HG02571 (cell line): ENCODE results near the gene BAG3.
"Not testable (repeated sequence)": the region's sequence is repeated elsewhere in the genome, so short reads cannot be mapped to it uniquely, and the experiment has no call there.

Experiments
- ATAC-seq: cut with Tn5 transposase; IDR thresholded peaks from one replicate; pipeline ENCODE4 v1.9.1; 2021; ENCODE audit warnings: mild to moderate bottlenecking, moderate library complexity; ENCODE audit not compliant: unreplicated experiment

The BAG3 gene

DNA sequence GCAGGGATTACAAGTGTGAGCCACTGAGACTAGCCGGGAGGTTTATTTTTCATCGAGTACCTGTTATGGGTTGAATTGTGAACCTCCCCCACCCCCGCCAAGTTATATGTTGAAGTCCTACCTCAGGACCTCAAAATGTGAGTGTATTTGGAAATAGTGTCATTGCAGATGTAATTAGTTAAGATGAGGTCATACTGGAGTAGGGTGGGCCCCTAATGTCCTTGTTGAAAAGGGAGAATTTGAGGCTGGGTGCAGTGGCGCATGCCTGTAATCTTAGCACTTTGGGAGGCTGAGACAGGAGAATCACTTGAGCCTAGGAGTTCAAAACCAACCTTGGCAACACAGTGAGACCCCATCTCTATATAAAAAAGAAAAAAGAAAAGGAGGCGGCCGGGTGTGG, 10.8 kb upstream of the BAG3 start:
- no peak for ATAC-seq

DNA sequence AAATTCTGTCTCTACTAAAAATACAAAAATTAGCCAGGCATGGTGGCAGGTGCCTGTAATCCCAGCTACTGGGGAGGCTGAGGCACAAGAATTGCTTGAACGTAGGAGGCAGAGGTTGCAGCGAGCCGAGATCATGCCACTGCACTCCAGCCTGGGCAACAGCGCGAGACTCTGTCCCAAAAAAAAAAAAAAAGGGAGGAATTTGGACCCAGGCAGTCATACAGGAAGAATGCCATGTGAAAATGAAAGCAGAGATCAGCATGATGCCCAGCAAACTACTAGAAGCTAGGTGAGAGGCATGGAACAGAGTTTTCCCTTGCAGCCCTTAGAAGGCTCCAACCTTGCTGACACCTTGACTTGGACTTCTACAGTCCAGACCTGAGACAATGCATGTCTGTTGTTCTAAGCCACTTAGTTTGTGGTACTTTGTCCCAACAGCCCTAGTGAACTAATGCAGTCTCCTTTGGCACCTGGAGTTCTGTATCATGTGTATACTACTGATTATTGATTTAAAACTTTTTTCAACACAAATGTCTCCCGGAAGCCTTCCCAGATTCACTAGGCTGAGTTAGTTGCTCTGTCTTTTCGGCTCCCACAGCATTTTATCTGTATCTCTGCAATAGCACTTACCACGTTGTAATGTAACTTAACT, 10.2 kb upstream of the BAG3 start:
- no peak for ATAC-seq

DNA sequence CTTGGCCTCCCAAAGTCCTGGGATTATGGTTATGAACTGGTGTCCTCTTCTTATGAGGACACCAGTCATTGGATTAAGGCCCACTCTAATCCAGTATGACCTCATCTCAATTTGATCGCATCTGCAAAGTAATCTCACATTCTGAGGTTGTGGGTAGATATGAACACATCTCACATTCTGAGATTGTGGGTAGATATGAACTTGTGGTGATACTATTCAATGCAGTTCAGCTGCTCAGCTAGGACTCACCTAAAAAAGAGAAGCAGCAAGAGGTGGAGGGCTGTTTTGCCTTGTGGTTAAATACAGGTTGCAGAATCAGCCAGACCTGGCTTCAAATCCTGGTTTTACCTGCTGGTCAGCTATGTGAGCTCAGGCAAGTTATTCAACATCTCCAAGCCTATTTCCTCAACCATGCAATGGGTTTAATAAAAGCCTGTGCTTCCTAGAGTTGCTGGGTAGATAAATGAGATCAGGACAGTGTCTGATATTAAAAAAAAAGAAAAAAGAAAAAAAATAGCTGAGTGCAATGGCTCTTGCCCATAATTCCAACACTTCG, 8.5 kb upstream of the BAG3 start:
- ATAC-seq, result no peak

DNA sequence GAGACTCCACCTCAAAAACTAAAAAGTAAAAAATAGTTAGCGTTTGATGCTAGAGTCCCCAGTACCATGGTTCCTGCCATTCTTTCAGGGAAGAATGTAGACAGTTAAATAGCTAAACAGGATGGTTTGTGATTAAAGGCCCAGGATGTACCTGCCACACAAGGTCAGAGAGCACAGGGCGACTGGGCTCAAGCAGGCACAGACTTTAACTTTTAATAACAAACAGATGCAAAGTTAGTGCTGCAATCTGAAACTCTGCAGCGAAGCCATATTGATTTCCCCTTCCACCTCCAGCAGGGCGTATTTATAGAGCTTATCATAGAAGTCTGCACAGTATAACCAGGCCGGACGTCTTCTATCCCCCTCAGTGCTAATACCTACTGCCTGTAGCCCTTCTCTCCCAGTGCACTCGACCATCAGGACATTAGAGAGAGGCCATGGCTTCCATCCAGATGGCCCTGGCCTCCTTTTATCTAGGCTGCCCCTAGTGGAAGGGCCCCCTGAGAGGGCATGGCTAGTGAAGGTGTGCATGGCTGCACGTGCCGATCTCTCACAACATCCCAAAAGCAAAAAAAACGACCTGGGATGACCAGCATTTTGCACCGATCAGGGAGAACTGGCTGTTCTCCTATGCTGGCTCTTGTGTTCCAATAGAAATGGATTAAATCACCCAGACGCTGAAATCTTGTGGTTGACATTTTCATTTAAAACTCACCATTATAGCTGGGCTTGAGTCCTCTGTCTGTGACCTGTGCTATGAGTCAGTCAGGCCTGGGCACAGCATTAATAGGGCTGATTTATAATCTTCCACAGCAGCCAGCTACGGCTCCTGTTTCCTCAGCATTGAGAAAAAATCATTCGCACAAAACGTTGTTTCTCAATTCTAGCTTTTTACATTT, 7.6 kb upstream of the BAG3 start:
- ATAC-seq, result no peak

DNA sequence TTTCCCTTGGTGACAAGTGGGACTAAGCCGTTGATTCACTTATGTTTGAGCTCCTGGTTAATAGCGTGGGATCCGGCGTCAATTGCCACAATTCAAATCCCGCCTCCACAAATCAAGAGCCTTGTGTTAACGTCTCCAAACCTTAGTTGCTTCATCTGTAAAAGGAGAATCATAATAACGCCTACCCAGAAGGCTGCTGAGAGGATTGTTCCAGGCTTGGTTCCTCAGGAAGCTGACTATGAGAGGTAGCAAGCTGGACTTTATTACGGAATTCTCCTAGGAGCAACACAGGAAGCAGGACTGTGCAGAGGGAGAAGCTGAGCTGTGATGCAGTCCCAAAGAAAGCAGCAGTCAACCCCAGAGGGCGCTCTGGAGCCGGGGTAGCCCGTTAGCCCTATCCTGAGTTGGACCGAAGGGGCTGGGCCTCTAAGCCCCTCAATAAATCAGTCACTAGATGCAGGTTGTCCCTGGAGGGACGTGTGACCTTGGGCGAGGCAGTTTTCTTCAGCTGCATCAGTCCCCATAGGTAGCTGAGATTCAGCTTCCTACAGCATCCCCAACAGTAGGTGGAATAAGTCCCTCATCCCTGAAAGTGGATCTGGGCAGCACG, 6.9 kb upstream of the BAG3 start:
- no peak for ATAC-seq

DNA sequence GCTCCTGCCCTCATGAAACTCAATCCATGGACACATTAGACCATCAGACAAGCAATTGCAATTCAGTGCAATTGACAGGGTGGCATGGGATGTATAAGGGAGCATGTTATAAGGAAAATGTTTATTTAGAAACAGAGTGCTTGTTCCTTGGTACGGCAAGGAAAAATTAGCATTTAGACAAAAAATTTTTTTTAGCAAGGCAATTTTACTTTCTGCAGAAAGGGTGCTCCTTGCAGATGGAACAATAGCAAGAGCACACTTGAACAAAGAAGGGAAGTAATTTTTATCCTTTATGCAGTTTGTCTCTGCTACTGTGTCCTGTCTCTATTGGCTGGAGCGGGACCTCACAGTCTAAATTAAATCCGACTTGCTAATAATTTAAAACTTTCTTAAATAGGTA, 6.2 kb upstream of the BAG3 start:
- ATAC-seq, result no peak

DNA sequence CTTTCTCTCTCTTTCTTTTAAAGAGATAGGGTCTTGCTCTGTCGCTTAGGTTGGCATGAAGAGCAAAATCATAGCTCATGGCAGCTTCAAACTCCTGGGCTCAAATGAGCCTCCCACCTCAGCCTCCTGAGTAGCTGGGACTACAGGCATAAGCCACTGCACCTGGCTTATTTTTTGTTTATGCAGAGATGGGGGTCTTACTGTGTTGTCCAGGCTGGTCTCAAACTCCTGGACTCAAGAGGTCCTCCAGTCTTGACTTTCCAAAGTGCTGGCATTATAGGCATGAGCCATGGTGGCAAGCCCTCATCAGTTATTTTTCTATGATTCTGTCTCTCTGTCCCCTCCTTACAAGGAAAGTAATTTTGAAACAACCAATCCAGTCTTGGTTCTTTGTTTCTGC, 1.1 kb upstream of the BAG3 start:
- ATAC-seq, result no peak

DNA sequence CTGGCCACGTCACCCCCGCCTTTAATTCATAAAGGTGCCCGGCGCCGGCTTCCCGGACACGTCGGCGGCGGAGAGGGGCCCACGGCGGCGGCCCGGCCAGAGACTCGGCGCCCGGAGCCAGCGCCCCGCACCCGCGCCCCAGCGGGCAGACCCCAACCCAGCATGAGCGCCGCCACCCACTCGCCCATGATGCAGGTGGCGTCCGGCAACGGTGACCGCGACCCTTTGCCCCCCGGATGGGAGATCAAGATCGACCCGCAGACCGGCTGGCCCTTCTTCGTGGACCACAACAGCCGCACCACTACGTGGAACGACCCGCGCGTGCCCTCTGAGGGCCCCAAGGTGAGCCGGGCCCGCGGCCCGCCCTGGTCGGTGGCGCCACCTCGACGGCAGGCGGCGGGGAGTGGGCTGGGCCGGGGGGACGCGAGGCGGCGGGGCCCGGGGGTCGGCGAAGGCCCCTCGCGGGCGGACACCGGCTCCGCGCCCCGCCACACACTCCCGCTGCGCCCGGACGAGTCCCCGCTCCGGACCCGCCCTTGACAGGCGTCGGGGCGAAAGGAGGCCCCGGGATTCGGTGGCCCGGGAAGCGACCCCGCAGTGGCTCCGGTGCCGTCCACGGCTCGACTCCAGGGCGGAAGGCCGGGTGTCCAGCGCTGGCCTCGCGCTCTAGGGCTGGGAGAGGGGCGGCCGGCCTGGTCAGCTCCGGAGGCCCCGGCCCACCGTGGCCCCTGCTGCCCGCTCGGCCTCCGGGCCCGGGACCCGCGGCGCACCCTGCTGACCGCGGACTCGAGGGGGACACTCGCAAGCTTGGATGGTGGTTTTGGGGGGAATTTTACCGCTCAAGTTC, 557 bp downstream of the BAG3 start:
- peak; percentile 37 for ATAC-seq

DNA sequence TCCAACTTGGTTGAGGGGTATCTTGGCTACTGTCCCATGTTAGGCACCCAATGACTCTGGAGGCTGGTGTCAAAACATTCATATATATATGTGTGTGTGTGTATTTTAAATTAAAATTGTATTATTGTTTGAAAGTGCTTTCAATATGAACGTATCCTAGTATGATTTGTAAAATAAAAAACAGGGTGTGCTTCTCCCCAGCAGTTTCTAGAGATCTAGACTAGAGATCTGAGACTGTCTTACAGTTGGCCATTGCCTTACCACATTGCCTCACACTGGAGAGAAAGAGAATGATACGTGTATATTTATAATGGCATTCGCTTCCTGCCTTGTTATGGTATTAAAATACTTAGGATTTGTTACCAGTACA, 1.2 kb downstream of the BAG3 start:
- no peak for ATAC-seq

DNA sequence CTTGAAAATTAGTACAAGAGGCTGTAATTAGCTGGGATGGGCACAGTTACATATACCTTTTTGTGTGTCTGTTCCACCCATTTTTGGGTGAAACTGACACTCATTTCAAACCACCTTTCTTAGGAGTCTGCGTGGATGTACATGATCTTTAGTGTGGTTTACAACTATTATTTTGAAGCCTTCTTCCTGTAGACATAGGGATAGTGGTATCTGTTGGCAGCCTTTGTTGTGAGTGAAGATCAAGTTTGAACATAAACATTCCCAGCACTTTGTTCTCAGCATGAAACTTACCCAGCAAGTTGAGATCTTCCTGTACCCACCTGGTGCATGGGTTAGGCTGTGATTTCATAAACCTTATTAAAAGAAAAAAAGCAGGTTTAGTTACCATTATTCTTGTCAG, 2.0 kb downstream of the BAG3 start:
- no peak for ATAC-seq

DNA sequence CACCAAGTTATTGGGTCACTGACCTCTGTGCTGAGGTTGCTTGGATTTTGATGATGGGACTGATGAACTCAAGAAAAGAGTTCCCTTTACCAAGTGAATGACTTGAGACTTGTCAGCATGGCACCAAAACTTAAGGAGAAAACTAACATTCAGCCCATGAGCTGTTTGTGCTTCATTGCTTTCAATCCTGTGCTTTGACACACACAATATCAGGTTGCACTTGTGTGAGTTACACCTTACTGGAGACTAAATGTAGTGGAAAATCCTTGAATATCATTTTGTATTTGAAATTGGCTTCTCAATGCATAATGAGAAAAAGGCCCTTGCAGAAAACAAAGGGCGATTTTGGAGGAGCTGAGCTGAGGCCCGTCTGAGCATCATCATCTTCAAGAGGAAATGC, 2.7 kb downstream of the BAG3 start:
- no peak for ATAC-seq

DNA sequence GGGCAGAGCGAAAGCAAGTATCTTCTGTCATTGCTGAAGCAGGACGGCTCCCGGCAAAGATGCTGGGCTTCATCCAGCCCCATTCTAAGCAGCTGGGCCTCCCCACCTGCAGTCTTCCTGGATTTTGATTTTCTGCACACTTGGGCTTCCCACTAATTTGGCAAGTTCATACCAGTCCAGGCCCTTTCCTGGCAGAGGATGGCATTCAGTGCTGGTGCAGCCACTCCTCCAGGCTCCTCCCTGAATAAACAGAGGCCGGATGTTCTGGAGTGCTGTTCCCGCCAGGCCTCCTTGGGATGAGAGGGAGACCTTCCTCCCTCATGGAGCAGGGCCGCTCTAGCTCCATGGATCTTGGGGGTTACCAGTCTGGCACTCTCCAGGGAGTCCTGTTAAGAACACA, 3.4 kb downstream of the BAG3 start:
- ATAC-seq, result no peak

DNA sequence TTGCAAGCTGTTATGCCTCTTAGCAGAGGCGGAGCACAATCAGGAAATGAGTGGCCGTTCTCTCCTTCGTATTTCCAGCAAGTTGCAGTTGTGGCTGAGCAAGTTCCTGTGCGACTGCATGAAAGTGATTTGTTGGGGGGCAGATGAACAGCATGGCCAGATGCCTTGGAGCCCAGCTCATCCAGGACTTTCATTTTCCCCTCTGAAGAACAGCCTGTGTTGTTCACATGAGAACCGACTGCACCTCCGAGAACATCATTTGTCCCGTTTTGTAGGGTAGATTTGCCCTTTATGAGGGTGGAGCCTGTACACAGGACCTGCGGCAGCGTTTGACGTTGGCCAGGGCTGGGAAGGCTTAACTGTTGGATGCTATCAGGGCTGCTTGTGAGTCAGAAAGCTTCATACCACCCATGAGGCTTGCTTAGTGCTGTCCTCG, 4.4 kb downstream of the BAG3 start:
- no peak for ATAC-seq

DNA sequence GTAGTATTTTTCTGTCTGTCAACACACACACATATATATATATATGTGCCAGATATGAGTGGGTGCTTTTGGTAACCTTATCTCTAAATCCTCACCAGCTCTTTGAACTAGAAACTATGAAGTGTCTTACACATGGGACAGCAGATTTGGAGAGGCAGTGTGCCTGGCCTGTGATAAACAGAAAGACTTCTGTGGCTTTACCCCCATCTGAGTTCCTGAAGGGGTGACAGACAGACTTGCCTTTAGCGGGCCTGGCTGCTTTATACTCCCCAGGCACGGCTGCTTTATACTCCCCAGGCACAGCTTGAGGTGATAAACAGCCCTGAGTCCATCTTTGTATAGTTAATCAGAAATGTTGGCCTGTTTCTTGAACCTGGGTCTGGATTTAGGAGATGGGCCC, 5.6 kb downstream of the BAG3 start:
- no peak for ATAC-seq

DNA sequence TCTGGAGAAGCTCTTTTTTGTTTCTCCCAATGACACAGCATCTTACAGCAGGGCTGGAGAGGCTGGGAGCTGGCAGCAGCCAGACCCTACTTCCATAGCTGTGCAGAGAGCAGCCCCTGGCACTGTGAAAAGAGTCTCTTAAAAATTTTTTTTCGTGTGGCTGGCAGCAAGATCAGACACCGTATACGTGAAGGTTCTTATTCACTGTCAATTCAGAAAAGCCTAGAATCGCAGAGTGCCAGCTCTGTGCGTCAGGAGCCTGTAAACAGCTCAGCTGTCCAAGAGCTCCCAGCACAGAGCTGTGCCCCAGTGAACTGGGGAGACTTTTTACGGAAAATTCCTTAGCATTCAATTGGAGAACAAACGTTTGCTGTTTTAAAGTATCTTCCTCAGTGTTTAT, 6.5 kb downstream of the BAG3 start:
- ATAC-seq, result no peak

DNA sequence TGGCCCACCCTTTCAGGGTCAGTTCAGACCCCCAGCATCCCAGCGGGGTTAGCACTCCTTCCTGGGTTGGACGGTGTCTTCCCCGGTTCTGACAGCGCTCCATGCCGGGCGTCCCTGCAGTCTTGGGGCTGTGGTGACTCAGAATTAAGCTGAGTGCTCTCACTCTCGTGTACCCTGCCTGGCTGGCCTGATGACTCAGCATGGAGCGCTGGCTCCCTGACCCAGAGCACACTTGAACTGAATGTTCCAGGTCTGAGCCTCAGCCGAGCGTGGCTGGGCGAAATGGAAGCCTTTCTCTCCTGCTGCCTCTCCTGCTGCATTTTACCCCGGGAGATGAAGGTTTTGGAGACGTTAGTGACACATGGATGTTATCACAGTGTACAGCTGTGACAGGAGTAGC, 7.1 kb downstream of the BAG3 start:
- ATAC-seq, result no peak

DNA sequence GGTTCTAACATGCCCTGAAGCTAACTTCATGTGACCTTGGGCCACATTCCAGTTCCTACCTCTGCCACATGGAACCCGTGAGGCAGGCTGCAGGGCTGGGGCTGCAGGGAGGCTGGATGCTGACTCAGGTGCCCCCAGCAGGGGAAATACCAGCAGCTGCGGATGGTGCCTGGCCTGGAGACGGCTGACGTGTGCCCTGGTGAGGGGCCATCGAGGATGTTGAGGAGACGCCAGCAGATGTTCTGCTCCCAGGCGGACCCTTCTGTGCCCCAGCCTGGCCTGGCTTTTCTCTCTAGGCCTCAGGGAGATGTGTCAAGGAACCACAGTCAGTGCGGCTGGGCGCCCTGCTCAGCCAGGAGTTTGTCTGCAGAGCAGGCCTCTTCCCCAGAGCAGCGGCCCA, 8.8 kb downstream of the BAG3 start:
- ATAC-seq, result no peak

DNA sequence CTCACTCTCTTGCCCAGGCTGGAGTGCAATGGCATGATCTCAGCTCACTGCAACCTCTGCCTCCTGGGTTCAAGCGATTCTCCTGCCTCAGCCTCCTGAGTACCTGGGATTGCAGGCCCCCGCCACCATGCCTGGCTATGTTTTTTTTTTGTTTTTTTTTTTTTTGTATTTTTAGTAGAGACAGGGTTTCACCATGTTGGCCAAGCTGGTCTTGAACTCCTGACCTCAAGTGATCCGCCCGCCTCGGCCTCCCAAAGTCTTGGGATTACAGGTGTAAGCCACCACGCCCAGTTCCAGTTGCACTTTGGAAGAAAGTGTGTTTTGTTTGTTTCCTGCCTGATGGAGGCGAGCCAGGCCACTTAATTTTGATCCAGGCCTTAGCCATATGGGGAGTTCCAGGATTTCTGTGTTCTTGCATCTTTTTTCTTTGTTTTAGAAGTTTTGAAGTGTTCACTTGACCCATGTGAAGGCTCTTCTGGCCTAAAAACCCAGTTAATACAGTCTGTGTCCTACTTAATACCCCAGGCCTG, 11.0 kb downstream of the BAG3 start:
- ATAC-seq, result not testable (repeated sequence)

DNA sequence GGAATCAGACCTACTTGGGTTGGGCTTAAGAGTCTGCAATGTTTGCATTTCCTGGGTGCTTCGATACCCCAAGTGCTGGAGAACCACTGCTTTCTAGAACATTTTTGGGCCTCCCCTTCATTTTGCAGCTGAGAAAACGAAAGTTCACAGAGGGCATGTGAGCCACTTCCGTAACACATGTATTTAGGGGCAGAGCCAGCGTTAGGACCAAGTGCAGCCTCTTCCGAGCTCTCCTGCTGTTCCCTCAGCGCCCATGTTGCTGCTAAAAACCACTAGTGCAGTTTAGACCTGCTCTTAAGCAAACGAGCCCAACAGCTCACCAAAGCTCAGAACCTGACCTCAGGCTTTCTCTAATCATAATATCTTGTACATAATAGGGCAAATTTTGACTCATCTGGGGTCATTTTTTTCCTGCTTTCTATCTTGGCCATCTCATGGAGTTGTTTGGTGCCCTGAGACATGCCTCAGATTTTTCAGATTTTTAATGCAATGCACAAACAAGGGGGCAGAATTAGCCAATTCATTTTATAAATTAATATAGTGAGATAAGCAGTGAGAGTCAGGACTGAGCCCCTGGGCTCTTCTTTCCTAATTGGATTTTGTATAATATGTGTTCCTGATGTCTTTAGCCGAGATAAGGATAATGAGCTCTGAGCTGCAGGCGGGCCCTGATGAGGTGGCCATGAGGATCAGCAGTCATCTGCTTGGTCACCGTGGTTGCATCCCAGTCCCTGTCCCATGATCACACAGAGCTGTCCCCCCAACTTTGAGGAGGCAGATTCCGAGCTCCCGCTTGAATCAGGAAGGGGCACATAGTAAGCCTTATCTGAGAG, 12.9 kb downstream of the BAG3 start:
- ATAC-seq, result no peak
